Uterus (tissue), 4 donors: ENCODE measurements around the gene ANKRD29. TPM values are rescaled to one million over a fixed set of nuclear protein-coding genes. Genes with fewer than 3 reads are reported as not detected.

ENCODE experiments used
- DNase-seq, 2 donors: peaks; one replicate each; pipeline ENCODE4 v3.0.0-alpha.2; 2019 to 2020
- H3K27ac ChIP-seq, 2 donors: fragments of 200-600 bp; sonication (generic); 1 replicate in 1 of 2; 2 replicates in 1 of 2; pipeline ENCODE4 v1.5.1; 2016 to 2018
- H3K27me3 ChIP-seq, 2 donors: fragments of 200-600 bp; sonication (generic); one replicate each; pipeline ENCODE4 v1.5.1; 2018 to 2019; ENCODE audit warnings: control low read depth in 1 of 2
- H3K36me3 ChIP-seq, 2 donors: fragments of 200-600 bp; sonication (generic); one replicate each; pipeline ENCODE4 v1.5.1; 2019; ENCODE audit warnings: control low read depth in 1 of 2
- H3K4me1 ChIP-seq, 2 donors: fragments of 200-600 bp; sonication (generic); one replicate each; pipeline ENCODE4 v1.5.1; 2018 to 2019; ENCODE audit warnings: control low read depth in 1 of 2
- H3K4me3 ChIP-seq, 2 donors: fragments of 200-600 bp; sonication (generic); 1 replicate in 1 of 2; 2 replicates in 1 of 2; pipeline ENCODE4 v1.5.1; 2018 to 2019; ENCODE audit warnings: mild to moderate bottlenecking in 1 of 2
- H3K9me3 ChIP-seq, 2 donors: fragments of 200-600 bp; sonication (generic); one replicate each; pipeline ENCODE4 v1.5.1; 2019; ENCODE audit warnings: control low read depth in 1 of 2
- CTCF ChIP-seq, 4 experiments: fragments of 200-600 bp in 2 of 4; fragments of 450-650 bp in 2 of 4; sonication (generic) in 2 of 4; IDR thresholded peaks; one replicate each; pipeline ENCODE4 v1.5.1; 2016 to 2019; ENCODE audit warnings: antibody characterized with exemption in 4 of 4, mild to moderate bottlenecking in 2 of 4, moderate library complexity in 1 of 4
- POLR2A ChIP-seq, 2 donors: fragments of 450-650 bp; IDR thresholded peaks; one replicate each; pipeline ENCODE4 v1.6.1; 2016; ENCODE audit warnings: antibody characterized with exemption in 2 of 2, mild to moderate bottlenecking in 1 of 2, moderate library complexity in 1 of 2
- intact Hi-C: fragments of 100-400 bp; cut with DNase I; formaldehyde crosslinking; loops from one replicate; pipeline ENCODE4 v1.15.1; 2023; ENCODE audit warnings: low total_unique reads
- total RNA-seq, 4 donors: library from RNA; depleted of rRNA in 3 of 4; stranded (reverse); fragments of >200 nt in 3 of 4; gene quantifications; one replicate each; pipeline versions ENCODE4 v1.1.0 to v1.2.4, GENCODE V29; 2014 to 2023
- donor health status: DM: yes; HTN: yes; CAD: no.

ANKRD29 gene
- total RNA-seq, 4 donors from 2014 or later = 10.8 to 33.4 (median 15.9) TPM

- peak overlapping the region; percentile 81 to 86 for H3K27ac ChIP-seq
- H3K36me3 ChIP-seq = no peaks in the 10 kb centered on the region
- H3K9me3 ChIP-seq = no peaks in the 10 kb centered on the region
- peak overlapping the region; percentile 57 to 58 for H3K4me3 ChIP-seq
- no peaks in the 10 kb centered on the region for H3K27me3 ChIP-seq
- TF ChIP-seq POLR2A (IDR thresholded peaks at IDR 0.05) (no peak), CTCF (IDR thresholded peaks at IDR 0.05) (no peak)
- no peaks in the 10 kb centered on the region for H3K4me1 ChIP-seq
- intact Hi-C loops = no loop called here
- peak in 1 of 2 donors; percentile 26 for DNase-seq
Observed at GRCh38 chr18:23690505-23691068, 27.9 kb upstream of the ANKRD29 start.

GRCh38 chr18:23689616-23690504, 27.1 kb upstream of the ANKRD29 start:
- peak overlapping the region; percentile 57 to 58 for H3K4me3 ChIP-seq
- TF ChIP-seq CTCF (IDR thresholded peaks at IDR 0.05) (no peak), POLR2A (IDR thresholded peaks at IDR 0.05) (no peak)
- no peaks in the 10 kb centered on the region for H3K9me3 ChIP-seq
- H3K27me3 ChIP-seq = no peaks in the 10 kb centered on the region
- intact Hi-C loops = no loop called here
- no peaks in the 10 kb centered on the region for H3K36me3 ChIP-seq
- peak overlapping the region; percentile 81 to 86 for H3K27ac ChIP-seq
- peak; percentile 26 to 31 for DNase-seq
- H3K4me1 ChIP-seq = no peaks in the 10 kb centered on the region

GRCh38 chr18:23689031-23689615, 26.4 kb upstream of the ANKRD29 start, which contains the start of gene LAMA3:
Gene LAMA3 (plus strand): TSS chr18:23689453. CDS start chr18:23689684, 231 bp downstream.
- Histone ChIP-seq H3K27me3 (no peaks in the 10 kb centered on the region), H3K27ac (peak within 1 kb of the TSS; percentile 81 to 86), H3K9me3 (no peaks in the 10 kb centered on the region), H3K36me3 (no peaks in the 10 kb centered on the region), H3K4me3 (peak within 1 kb of the TSS; percentile 57 to 58), H3K4me1 (no peaks in the 10 kb centered on the region)
- intact Hi-C loops = no loop called here
- peak; percentile 68 to 74 for DNase-seq
- peak; percentile 39 to 75 for TF ChIP-seq POLR2A (IDR thresholded peaks at IDR 0.05)
- TF ChIP-seq CTCF (IDR thresholded peaks at IDR 0.05) = peak; percentile 26 to 34 (median 32)

GRCh38 chr18:23688528-23688927, 25.8 kb upstream of the ANKRD29 start:
- Histone ChIP-seq H3K36me3 (no peaks in the 10 kb centered on the region), H3K27ac (peak overlapping the region; percentile 81 to 86), H3K4me1 (no peaks in the 10 kb centered on the region), H3K4me3 (peak overlapping the region in 1 of 2 donors; percentile 58), H3K27me3 (no peaks in the 10 kb centered on the region), H3K9me3 (no peaks in the 10 kb centered on the region)
- no peak for TF ChIP-seq CTCF (IDR thresholded peaks at IDR 0.05)
- TF ChIP-seq POLR2A (IDR thresholded peaks at IDR 0.05) = no peak
- intact Hi-C loops = no loop called here
- no peak for DNase-seq
